GM12892 (cell line): ENCODE measurements around the gene RPL35.

ENCODE experiments used
- DNase-seq: peaks from one replicate; pipeline ENCODE4 v3.0.0; 2011; ENCODE audit not compliant: insufficient read length
- FAIRE-seq: peaks from 2 replicates; lab custom pipeline; 2011; peaks lifted over from hg19 to GRCh38; lab: Jason Lieb, UNC
- POLR2A ChIP-seq: IDR thresholded peaks from 2 replicates; pipeline ENCODE4 v1.6.1; 2011; ENCODE audit warnings: low read depth, low read length, control low read depth
- POLR2AphosphoS5 ChIP-seq: IDR thresholded peaks from 2 replicates; pipeline ENCODE4 v1.6.1; 2011; ENCODE audit warnings: low read depth, low read length, control low read depth
- TAF1 ChIP-seq: IDR thresholded peaks from 2 replicates; pipeline ENCODE4 v1.6.1; 2011; ENCODE audit warnings: low read depth, mild to moderate bottlenecking, control low read depth, low read length, borderline replicate concordance

Gene RPL35

GRCh38 chr9:124809741-124810500, 51.8 kb downstream of the RPL35 start:
- no peak for DNase-seq
- FAIRE-seq, result no peak
- TF ChIP-seq POLR2AphosphoS5, result no peak
- TF ChIP-seq POLR2A, result no peak
- TF ChIP-seq TAF1, result no peak

GRCh38 chr9:124809211-124809610, 52.5 kb downstream of the RPL35 start:
- DNase-seq, result no peak
- no peak for FAIRE-seq
- no peak for TF ChIP-seq TAF1

GRCh38 chr9:124808246-124808956, 53.4 kb downstream of the RPL35 start:
- FAIRE-seq (no peak), DNase-seq (no peak)
- no peak for TF ChIP-seq TAF1
- no peak for TF ChIP-seq POLR2AphosphoS5
- TF ChIP-seq POLR2A, result no peak
